ENCODE results near the gene EIF4E1B. TPM values are rescaled to one million over a fixed set of nuclear protein-coding genes. Genes with fewer than 3 reads are reported as not detected.

Gene EIF4E1B
- total and polyA plus RNA-seq, 4 donors = not detected

DNA sequence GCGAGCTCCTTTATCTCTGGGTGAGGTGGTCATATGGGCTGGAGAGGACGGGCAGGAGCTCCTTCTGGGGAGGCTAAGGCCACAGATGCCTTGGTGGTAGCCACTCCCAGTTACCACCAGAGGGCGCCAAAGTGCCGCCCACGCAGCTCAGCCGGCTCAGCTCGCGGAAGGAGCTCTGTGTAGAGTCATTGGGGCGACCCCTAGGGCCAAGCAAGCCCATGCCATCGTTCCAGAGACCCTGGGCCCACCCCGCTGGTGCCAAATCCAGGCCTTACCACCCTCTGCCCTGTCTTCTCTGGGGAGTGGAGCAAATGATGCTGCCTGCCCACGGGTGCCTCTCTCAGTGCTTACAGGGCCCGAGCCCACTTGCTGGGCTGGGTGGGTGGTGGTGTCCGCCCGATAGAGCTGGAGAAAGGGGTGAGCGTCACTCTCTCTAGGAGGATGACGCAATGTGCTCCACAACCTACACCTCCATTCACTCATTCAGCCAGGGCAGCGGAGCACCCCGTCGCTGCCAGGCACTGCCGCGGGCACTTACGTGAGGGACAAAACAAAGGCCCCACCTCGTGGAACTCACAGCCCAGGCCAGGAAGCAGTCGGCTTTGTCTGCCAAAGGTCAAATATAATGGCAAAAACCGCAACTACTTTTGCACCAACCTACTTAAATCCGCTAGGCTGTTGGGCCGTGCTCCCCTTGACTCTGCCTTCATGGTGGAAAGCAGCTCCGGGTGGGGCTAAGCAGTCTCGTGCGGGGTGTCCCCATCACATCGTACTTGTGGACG, 30.6 kb downstream of the EIF4E1B start:
- peaks cover 2 to 26% (median 20%) of the 10 kb centered on the region in 4 donors for H3K4me1 ChIP-seq (ENCODE audit: control insufficient read depth in 4 of 4, insufficient read depth in 4 of 4, low read length in 3 of 4)
- H3K4me3 ChIP-seq (ENCODE audit: low read depth in 1 of 3, low read length in 3 of 3) = no peak overlapping the region
- H3K36me3 ChIP-seq (ENCODE audit: control insufficient read depth in 4 of 4, insufficient read depth in 3 of 4, low read depth in 1 of 4, low read length in 3 of 4) = no peaks in the 10 kb centered on the region
- WGBS = 51% methylated on average over 33 of the region's 33 CpGs
- no peak overlapping the region for H3K9ac ChIP-seq (ENCODE audit: low read depth in 1 of 2, low read length in 2 of 2)
- no peaks in the 10 kb centered on the region for H3K27me3 ChIP-seq (ENCODE audit: control insufficient read depth in 4 of 4, insufficient read depth in 4 of 4, low read length in 3 of 4)
- H3K27ac ChIP-seq (ENCODE audit: low read depth in 1 of 2, low read length in 2 of 2) = no peak overlapping the region
- peak; percentile 81 for DNase-seq (ENCODE audit: low spot score)
- H3K9me3 ChIP-seq (ENCODE audit: control insufficient read depth in 4 of 4, low read length in 3 of 4) = no peaks in the 10 kb centered on the region
- TF ChIP-seq, protein P1, sequence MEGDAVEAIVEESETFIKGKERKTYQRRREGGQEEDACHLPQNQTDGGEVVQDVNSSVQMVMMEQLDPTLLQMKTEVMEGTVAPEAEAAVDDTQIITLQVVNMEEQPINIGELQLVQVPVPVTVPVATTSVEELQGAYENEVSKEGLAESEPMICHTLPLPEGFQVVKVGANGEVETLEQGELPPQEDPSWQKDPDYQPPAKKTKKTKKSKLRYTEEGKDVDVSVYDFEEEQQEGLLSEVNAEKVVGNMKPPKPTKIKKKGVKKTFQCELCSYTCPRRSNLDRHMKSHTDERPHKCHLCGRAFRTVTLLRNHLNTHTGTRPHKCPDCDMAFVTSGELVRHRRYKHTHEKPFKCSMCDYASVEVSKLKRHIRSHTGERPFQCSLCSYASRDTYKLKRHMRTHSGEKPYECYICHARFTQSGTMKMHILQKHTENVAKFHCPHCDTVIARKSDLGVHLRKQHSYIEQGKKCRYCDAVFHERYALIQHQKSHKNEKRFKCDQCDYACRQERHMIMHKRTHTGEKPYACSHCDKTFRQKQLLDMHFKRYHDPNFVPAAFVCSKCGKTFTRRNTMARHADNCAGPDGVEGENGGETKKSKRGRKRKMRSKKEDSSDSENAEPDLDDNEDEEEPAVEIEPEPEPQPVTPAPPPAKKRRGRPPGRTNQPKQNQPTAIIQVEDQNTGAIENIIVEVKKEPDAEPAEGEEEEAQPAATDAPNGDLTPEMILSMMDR (IDR thresholded peaks at IDR 0.05; ENCODE audit: low read depth, low read length, missing input control) = peak; percentile 92
- TF ChIP-seq RAD21 (IDR thresholded peaks at IDR 0.05) (peak; percentile 84 to 91), EGR1 (IDR thresholded peaks at IDR 0.05; ENCODE audit: low read depth in 2 of 2) (peak; percentile 87), HNF4A (conservative IDR thresholded peaks at IDR 0.05) (no peak), MAX (IDR thresholded peaks at IDR 0.05) (no peak)

GRCh38 chr5:176661676-176662075, 31.2 kb downstream of the EIF4E1B start:
- Histone ChIP-seq H3K27me3 (ENCODE audit: control insufficient read depth in 4 of 4, insufficient read depth in 4 of 4, low read length in 3 of 4) (no peaks in the 10 kb centered on the region), H3K9ac (ENCODE audit: low read depth in 1 of 2, low read length in 2 of 2) (no peak overlapping the region), H3K4me3 (ENCODE audit: low read depth in 1 of 3, low read length in 3 of 3) (no peak overlapping the region), H3K36me3 (ENCODE audit: control insufficient read depth in 4 of 4, insufficient read depth in 3 of 4, low read depth in 1 of 4, low read length in 3 of 4) (no peaks in the 10 kb centered on the region), H3K9me3 (ENCODE audit: control insufficient read depth in 4 of 4, low read length in 3 of 4) (no peaks in the 10 kb centered on the region), H3K4me1 (ENCODE audit: control insufficient read depth in 4 of 4, insufficient read depth in 4 of 4, low read length in 3 of 4) (peaks cover 2 to 26% (median 20%) of the 10 kb centered on the region in 4 donors), H3K27ac (ENCODE audit: low read depth in 1 of 2, low read length in 2 of 2) (no peak overlapping the region)
- WGBS = 80% methylated on average over 10 of the region's 10 CpGs
- no peak for TF ChIP-seq SP1 (IDR thresholded peaks at IDR 0.05)
- no peak for DNase-seq (ENCODE audit: low spot score)

DNA sequence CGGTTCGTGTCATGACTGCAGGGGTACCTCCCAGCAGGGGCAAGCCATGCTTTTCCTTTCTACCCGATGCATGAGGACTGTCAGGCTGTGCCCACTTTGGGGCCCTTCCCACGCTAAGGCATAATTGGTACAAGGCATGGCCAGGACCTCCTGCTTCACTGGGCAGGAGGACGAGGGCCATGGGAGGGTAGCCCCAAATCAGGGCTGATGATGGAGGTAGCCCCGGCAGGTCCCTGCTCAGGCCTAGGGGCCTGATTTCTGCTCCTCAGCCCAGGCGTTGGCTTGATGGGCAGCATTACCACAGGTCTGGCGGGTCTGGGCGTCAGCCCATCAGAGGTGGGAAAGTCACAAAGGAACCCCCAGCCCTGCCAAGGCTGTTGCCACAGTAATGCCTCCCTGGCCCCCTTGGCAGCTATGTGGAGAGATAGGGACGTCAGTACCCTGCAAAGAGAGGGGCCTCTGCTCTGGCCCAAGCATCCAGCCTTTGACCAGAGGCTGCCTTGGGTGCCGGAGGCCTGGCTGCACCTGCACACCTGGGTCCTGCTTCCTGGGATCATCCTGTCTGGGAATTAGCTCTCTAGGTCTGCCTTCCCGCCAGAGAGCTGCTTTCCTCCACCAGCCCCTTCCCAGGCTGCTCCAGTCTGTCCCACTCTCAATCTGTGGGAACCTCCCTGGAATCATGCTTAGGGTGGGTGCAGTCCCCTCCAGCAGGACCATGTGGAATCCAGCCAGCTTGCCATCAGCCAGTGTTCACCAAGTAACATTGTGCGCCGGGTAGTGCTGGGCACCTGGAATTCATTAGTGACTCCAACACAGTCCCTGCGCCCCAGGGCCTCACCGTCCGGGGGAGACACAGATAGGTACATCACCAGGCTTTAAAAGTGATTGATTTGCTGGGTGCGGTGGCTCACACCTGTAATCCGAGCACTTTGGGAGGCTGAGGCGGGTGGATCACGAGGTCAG, 32.2 kb downstream of the EIF4E1B start:
- no peak overlapping the region for H3K9ac ChIP-seq (ENCODE audit: low read depth in 1 of 2, low read length in 2 of 2)
- H3K9me3 ChIP-seq (ENCODE audit: control insufficient read depth in 4 of 4, low read length in 3 of 4) = no peaks in the 10 kb centered on the region
- TF ChIP-seq FOXA2 (IDR thresholded peaks at IDR 0.05) = no peak
- TF ChIP-seq HNF4G (IDR thresholded peaks at IDR 0.05) = no peak
- TF ChIP-seq HNF4A (conservative IDR thresholded peaks at IDR 0.05) = no peak
- no peaks in the 10 kb centered on the region for H3K27me3 ChIP-seq (ENCODE audit: control insufficient read depth in 4 of 4, insufficient read depth in 4 of 4, low read length in 3 of 4)
- no peak overlapping the region for H3K27ac ChIP-seq (ENCODE audit: low read depth in 1 of 2, low read length in 2 of 2)
- H3K36me3 ChIP-seq (ENCODE audit: control insufficient read depth in 4 of 4, insufficient read depth in 3 of 4, low read depth in 1 of 4, low read length in 3 of 4) = no peaks in the 10 kb centered on the region
- DNase-seq (ENCODE audit: low spot score) = no peak
- no peak overlapping the region for H3K4me3 ChIP-seq (ENCODE audit: low read depth in 1 of 3, low read length in 3 of 3)
- WGBS = 91% methylated on average over 21 of the region's 21 CpGs
- H3K4me1 ChIP-seq (ENCODE audit: control insufficient read depth in 4 of 4, insufficient read depth in 4 of 4, low read length in 3 of 4) = peaks cover 2 to 26% (median 20%) of the 10 kb centered on the region in 4 donors

Measured in liver (tissue), 9 donors.